GM12865 (cell line): Measurements from ENCODE around the gene ITSN2.

Source experiments
- DNase-seq: peaks from one replicate; pipeline ENCODE4 v3.0.0; 2010; ENCODE audit warnings: low read depth
- H3K4me3 ChIP-seq: 2 replicates; pipeline ENCODE4 v1.5.1; 2011; ENCODE audit warnings: mild to moderate bottlenecking, low read depth, low read length, control low read depth
- TF ChIP-seq, protein P1 (sequence below): IDR thresholded peaks from 2 replicates; pipeline ENCODE4 v1.5.1; 2011; ENCODE audit warnings: low read length, control low read depth, low read depth, inconsistent platforms; ENCODE audit not compliant: insufficient read depth; ENCODE audit errors: missing control alignments

ITSN2 gene

GRCh38 chr2:24258718-24259117, 101.6 kb downstream of the ITSN2 start:
- H3K4me3 ChIP-seq, result no peak overlapping the region
- DNase-seq, result no peak

DNA sequence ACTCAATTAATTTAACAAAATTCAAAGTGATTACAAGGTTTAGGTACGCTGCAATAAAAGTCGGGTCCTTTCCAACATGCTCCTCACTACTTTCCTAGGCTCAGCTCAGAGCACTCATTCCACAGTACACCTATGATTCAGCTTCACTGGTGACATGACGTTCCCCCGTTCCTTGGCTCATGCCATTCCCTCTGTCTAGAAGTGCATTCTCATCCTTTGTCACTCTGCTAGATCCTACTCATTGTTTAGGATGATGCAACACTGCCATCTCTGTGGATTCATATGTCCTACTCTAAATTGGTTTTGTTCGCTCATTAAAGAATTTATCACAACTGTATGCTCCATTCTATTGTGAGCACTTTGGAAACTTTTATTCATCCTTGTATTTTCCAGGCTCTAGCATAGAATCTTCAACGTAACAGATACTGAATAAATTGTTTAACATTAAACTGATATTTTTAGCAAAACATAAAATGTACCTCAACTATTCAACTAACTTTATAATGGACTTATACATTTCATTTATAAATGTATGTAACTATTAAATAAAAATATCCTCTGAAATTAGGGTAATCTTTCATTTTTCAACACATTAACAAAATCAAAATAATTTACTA, 106.9 kb downstream of the ITSN2 start:
- H3K4me3 ChIP-seq, result no peak overlapping the region
- no peak for DNase-seq
- TF ChIP-seq, protein P1, sequence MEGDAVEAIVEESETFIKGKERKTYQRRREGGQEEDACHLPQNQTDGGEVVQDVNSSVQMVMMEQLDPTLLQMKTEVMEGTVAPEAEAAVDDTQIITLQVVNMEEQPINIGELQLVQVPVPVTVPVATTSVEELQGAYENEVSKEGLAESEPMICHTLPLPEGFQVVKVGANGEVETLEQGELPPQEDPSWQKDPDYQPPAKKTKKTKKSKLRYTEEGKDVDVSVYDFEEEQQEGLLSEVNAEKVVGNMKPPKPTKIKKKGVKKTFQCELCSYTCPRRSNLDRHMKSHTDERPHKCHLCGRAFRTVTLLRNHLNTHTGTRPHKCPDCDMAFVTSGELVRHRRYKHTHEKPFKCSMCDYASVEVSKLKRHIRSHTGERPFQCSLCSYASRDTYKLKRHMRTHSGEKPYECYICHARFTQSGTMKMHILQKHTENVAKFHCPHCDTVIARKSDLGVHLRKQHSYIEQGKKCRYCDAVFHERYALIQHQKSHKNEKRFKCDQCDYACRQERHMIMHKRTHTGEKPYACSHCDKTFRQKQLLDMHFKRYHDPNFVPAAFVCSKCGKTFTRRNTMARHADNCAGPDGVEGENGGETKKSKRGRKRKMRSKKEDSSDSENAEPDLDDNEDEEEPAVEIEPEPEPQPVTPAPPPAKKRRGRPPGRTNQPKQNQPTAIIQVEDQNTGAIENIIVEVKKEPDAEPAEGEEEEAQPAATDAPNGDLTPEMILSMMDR, result no peak

More at GRCh38 chr2:24258718-24259117, 101.6 kb downstream of the ITSN2 start:
- TF ChIP-seq, protein P1, result no peak

DNA sequence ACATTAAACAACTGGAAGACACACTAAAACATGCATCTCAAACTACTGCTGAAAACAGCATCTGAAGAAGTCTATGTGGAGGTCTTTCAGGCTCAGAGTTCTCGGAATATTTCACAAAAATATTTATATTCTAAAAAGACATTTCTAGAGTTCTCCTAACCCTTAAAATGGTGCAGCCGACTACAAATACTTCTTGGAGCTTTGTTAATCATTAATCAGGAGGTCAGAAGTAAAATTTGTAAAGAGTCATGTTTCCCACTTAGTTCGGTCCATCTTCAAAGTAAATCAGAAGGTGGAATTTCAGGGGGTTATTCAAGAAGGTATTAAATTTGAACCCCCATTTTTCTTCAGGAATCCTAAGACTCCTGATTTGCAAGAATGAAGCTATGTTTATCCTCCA, 112.7 kb downstream of the ITSN2 start:
- DNase-seq, result no peak
- no peak overlapping the region for H3K4me3 ChIP-seq
- TF ChIP-seq, protein P1, result no peak

GRCh38 chr2:24247164-24247563, 113.2 kb downstream of the ITSN2 start:
- TF ChIP-seq, protein P1, result no peak
- no peak for DNase-seq
- no peak overlapping the region for H3K4me3 ChIP-seq

DNA sequence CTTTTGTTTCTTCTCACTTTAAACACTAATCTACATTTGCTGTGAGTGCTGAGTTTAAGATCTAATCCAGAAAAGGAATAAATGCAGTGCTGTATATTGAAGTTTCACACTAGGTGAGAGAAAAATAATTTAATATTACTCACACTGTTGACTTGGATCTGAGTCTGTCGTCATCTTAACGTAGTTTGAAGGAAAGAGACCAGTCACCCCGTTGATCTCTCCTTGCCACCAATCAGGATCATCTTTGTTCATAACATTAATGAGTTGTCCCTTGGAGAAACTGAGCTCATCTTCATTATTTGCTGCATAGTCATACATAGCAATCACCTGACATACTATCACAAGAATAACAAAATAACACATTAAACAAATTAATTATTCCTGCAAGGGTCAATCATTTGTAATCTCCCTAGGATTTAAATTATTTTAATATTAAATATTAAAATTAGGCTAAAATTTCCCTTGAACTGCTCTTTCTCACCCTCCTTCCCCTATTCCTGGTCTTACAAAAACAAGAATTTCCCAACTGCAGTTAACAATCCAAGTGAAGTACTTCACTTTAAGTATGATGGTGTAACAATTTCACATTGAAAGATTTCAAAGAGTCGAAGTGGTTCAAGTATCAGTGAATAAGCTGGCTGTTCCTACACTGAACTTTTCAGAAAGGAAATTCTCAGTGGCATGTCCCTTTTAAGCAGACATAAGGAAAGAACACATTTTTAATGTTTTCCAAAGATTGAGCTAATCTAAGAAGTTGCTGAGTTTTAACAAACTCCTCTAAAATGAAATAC, 114.2 kb downstream of the ITSN2 start:
- H3K4me3 ChIP-seq, result no peak overlapping the region
- TF ChIP-seq, protein P1, result no peak
- no peak for DNase-seq

DNA sequence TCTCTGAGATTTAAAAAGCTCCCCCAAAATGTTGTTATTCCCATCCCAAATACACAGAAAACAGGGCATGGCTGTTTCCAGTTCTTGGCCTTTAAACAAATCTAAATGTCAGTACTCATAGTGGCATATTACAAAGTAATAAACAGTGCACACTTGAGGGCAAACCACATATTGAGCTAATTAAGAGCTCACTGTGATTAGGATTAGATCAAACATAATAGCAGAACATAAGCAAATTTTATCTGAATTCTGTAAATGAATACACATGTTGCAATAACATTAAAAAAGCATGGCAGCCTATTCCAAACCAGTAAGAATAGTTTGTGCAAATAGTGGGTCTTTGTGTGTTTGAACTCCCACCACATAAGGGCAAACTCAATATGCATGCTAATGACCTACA, 118.8 kb downstream of the ITSN2 start:
- no peak for DNase-seq
- TF ChIP-seq, protein P1, result no peak
- no peak overlapping the region for H3K4me3 ChIP-seq
